Measurements from ENCODE around the gene OR51B4.

OR51B4 gene

GRCh38 chr11:5290106-5290505, 11.6 kb downstream of the OR51B4 start:
- no peaks in the 10 kb centered on the region for H3K4me1 Mint-ChIP-seq
- no peaks in the 10 kb centered on the region for H3K36me3 Mint-ChIP-seq (ENCODE audit: low read depth)
- H3K4me3 Mint-ChIP-seq: no peak overlapping the region
- TF ChIP-seq CTCF (IDR thresholded peaks at IDR 0.05): no peak
- no peaks in the 10 kb centered on the region for H3K9me3 Mint-ChIP-seq
- no peak for DNase-seq
- no peak overlapping the region for H3K27ac Mint-ChIP-seq
- H3K27me3 Mint-ChIP-seq (ENCODE audit: low read depth, poor library complexity): peaks cover 7% of the 10 kb centered on the region

DNA sequence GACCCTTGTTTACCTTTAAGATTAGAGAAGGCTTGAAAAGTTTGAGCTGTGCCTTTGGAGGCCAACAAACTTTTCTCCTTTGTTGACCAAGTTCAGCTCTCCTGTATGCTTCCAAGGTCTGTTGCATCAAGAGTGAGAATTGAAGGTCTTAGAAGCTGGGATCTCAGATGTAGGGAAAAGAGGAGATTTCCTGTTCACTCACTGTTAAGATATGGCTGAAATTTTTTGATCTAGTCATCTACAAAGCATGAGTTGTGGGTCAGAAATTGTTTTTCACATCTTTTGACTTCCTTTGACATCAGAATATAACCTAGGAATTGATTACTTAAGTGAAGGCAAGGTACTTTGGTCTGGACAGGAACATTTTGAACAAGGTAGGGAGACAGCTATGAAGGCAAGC, 12.1 kb downstream of the OR51B4 start:
- no peaks in the 10 kb centered on the region for H3K4me1 Mint-ChIP-seq
- H3K27ac Mint-ChIP-seq: no peak overlapping the region
- no peak overlapping the region for H3K4me3 Mint-ChIP-seq
- no peak for TF ChIP-seq CTCF (IDR thresholded peaks at IDR 0.05)
- no peaks in the 10 kb centered on the region for H3K36me3 Mint-ChIP-seq (ENCODE audit: low read depth)
- H3K9me3 Mint-ChIP-seq: no peaks in the 10 kb centered on the region
- H3K27me3 Mint-ChIP-seq (ENCODE audit: low read depth, poor library complexity): peaks cover 10% of the 10 kb centered on the region
- no peak for DNase-seq

DNA sequence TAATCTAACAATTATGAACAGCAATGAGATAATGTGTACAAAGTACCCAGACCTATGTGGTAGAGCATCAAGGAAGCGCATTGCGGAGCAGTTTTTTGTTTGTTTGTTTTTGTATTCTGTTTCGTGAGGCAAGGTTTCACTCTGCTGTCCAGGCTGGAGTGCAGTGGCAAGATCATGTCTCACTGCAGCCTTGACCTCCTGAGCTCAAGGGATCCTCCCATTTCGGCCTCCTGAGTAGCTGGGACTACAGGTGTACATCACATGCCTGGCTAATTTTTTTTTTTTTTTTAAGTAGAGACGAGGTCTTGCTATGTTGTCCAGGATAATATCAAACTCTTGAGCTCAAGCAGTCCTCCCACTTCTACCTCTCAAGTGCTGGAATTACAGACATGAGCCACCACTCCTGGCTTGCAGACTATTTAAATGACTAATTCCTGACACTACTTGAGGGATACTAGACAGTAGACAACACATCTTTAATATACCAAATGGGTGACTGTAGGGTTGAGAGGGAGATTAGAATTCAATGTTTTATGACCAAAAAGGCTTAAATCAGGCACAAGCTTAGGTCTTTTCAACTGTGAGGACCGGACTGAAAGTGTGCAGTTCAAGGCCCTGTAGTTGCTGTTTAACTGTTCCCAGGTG, 12.7 kb downstream of the OR51B4 start:
- Mint-ChIP-seq H3K27me3 (ENCODE audit: low read depth, poor library complexity) (peaks cover 10% of the 10 kb centered on the region), H3K4me3 (no peak overlapping the region), H3K4me1 (no peaks in the 10 kb centered on the region), H3K27ac (no peak overlapping the region), H3K9me3 (no peaks in the 10 kb centered on the region), H3K36me3 (ENCODE audit: low read depth) (no peaks in the 10 kb centered on the region)
- TF ChIP-seq CTCF (IDR thresholded peaks at IDR 0.05): no peak
- DNase-seq: no peak

DNA sequence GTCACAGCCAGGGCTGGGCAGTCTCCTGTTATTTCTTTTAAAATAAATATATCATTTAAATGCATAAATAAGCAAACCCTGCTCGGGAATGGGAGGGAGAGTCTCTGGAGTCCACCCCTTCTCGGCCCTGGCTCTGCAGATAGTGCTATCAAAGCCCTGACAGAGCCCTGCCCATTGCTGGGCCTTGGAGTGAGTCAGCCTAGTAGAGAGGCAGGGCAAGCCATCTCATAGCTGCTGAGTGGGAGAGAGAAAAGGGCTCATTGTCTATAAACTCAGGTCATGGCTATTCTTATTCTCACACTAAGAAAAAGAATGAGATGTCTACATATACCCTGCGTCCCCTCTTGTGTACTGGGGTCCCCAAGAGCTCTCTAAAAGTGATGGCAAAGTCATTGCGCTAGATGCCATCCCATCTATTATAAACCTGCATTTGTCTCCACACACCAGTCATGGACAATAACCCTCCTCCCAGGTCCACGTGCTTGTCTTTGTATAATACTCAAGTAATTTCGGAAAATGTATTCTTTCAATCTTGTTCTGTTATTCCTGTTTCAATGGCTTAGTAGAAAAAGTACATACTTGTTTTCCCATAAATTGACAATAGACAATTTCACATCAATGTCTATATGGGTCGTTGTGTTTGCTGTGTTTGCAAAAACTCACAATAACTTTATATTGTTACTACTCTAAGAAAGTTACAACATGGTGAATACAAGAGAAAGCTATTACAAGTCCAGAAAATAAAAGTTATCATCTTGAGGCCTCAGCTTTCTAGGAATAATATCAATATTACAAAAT, 13.4 kb downstream of the OR51B4 start:
- Mint-ChIP-seq H3K36me3 (ENCODE audit: low read depth) (no peaks in the 10 kb centered on the region), H3K9me3 (no peaks in the 10 kb centered on the region), H3K4me3 (no peak overlapping the region), H3K27ac (no peak overlapping the region), H3K4me1 (no peaks in the 10 kb centered on the region), H3K27me3 (ENCODE audit: low read depth, poor library complexity) (peaks cover 7% of the 10 kb centered on the region)
- no peak for TF ChIP-seq CTCF (IDR thresholded peaks at IDR 0.05)
- DNase-seq: no peak

DNA sequence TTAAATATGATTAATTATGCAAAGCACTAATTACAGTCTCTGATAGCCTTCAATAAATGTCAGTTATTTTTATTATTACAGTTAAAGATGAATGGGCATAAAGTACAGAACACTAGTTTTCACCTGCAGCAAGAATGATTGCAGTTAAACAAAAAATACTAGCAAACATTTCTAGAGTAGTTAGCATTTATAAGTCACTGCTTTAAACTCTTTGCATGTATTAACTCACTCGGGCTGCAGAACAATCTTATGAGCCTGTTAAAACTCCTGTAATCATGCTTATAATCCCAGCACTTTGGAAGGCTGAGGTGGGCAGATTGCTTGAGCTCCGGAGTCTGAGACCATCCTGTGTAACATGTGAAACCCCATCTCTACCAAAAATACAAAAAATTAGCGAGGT, 14.8 kb downstream of the OR51B4 start:
- H3K27me3 Mint-ChIP-seq (ENCODE audit: low read depth, poor library complexity): peaks cover 7% of the 10 kb centered on the region
- H3K9me3 Mint-ChIP-seq: no peaks in the 10 kb centered on the region
- DNase-seq: no peak
- no peak for TF ChIP-seq CTCF (IDR thresholded peaks at IDR 0.05)
- H3K4me3 Mint-ChIP-seq: no peak overlapping the region
- H3K27ac Mint-ChIP-seq: no peak overlapping the region
- no peaks in the 10 kb centered on the region for H3K4me1 Mint-ChIP-seq
- H3K36me3 Mint-ChIP-seq (ENCODE audit: low read depth): no peaks in the 10 kb centered on the region

DNA sequence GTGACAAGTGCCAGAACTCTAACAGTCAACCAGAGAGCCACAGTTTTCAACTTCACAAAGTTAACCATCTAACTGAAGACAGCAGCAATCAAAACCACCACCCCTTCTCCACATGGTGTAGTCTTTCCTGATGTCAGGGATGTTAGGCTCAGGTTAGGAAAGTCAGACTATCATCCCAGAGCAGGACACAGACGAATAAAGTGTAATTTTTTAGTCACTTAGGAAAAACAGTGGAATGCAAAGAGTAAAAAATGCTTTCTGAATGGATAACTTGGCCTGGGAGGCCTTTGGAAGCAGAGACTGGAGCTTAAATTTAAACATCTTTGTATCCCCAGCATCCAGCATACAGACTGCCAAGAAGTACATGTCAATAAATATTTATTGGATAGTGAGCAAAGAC, 15.4 kb downstream of the OR51B4 start:
- H3K4me1 Mint-ChIP-seq: no peaks in the 10 kb centered on the region
- no peaks in the 10 kb centered on the region for H3K9me3 Mint-ChIP-seq
- peaks cover 7% of the 10 kb centered on the region for H3K27me3 Mint-ChIP-seq (ENCODE audit: low read depth, poor library complexity)
- no peak overlapping the region for H3K27ac Mint-ChIP-seq
- no peaks in the 10 kb centered on the region for H3K36me3 Mint-ChIP-seq (ENCODE audit: low read depth)
- TF ChIP-seq CTCF (IDR thresholded peaks at IDR 0.05): no peak
- no peak for DNase-seq
- no peak overlapping the region for H3K4me3 Mint-ChIP-seq
